ENCODE data around the gene EPS8L2. TPM values are rescaled to one million over a fixed set of nuclear protein-coding genes. Genes with fewer than 3 reads are reported as not detected.
A peak's percentile ranks its signal among the peaks of the same experiment; 100 is the strongest.

The EPS8L2 gene
- total and polyA plus RNA-seq, 2 of the 8 experiments (the other 6 are each of a cell fraction or from before 2014, with no cell fraction given): 38.5 to 57.0 TPM

DNA sequence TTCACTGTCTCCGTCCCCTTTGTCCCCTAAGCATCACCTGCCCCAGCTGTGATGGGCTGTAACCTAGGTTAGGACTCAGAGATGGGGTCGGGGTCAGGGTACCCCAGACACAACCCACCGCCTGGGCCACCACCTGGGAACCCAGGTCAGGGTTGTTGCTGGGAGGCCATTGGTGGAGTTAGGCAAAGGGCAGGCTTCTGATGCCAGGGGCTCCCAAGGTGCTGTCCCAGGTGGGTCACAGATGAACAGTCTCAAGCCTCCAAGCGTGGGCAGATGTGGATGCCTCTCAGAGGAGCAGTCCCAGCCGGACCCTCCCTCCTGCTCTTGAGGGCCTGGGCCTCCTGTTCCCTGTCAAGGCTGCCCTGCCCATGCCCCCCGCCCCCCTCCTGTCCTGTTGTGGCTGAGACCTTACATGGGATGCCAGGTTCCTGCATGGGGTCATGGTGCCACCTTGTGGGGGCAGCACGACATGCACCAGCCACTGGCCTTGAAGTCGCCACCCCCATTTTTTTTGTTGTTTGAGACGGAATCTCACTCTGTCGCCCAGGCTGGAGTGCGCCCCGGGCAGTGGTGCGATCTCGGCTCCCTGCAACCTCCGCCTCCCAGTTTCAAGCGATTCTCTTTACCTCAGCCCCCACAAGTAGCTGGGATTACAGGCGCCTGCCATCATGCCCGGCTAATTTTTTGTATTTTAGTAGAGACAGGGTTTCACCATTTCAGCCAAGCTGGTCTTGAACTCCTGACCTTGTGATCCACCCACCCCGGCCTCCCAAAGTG is 59.2 kb downstream of the EPS8L2 start:
- peak; percentile 24 for FAIRE-seq
- peaks cover 13 to 31% of the 10 kb centered on the region in 2 experiments for H4K20me1 ChIP-seq (replicated peaks in 1 of 2; ENCODE audit: control insufficient read depth in 1 of 2, insufficient read depth in 2 of 2, low read length in 2 of 2)
- CTCF ChIA-PET (ENCODE audit: partially characterized antibody): interaction anchor here (0.5 to 26.9 kb wide), 18 partner anchors 9 to 222 kb away, joined by 3 to 395 read pairs (median 4); partner anchors contain the start of genes TALDO1 and TMEM80
- H3K79me1 ChIP-seq (ENCODE audit: low read depth, low read length): peaks cover 7% of the 10 kb centered on the region; the same call in 1 of the 2 replicates
- no peak overlapping the region for H3K14ac ChIP-seq (ENCODE audit: insufficient read length)
- H2AFZ ChIP-seq (ENCODE audit: low read length): no peak overlapping the region
- H3K79me2 ChIP-seq (ENCODE audit: control insufficient read depth in 1 of 2, insufficient read depth in 2 of 2, low read length in 2 of 2): no peaks in the 10 kb centered on the region
- WGBS, 2 experiments (ENCODE audit: extremely low coverage in 1 of 2, insufficient coverage in 1 of 2, insufficient read length in 1 of 2, insufficient replicate concordance in 2 of 2, low coverage in 1 of 2, low lambda C conversion rate in 2 of 2, missing lambda C conversion rate in 1 of 2): 86% methylated on average over 19 of the region's 19 CpGs; no CpG with 5 or more reads in 1 of the 2 experiments
- no peak overlapping the region for H2BK12ac ChIP-seq (ENCODE audit: low read depth, low read length)
- no peak overlapping the region for H3K23ac ChIP-seq (ENCODE audit: insufficient read length)
- peaks cover 0 to 12% (median 7%) of the 10 kb centered on the region in 4 experiments; a peak in 6 of 7 replicates for H3K4me1 ChIP-seq (replicated peaks in 1 of 4; ENCODE audit: control insufficient read depth in 3 of 4, insufficient read depth in 4 of 4, low read length in 3 of 4)
- no peaks in the 10 kb centered on the region for H3K9me3 ChIP-seq (ENCODE audit: insufficient read depth in 2 of 2, low read depth in 1 of 2, low read length in 1 of 2)
- no peaks in the 10 kb centered on the region for H3K27me3 ChIP-seq (replicated peaks in 1 of 4; ENCODE audit: control insufficient read depth in 3 of 4, extremely low read depth in 1 of 4, insufficient read depth in 3 of 4, low read length in 3 of 4)
- no peak overlapping the region for H3K4me3 ChIP-seq (ENCODE audit: extremely low read depth in 1 of 4, insufficient read depth in 2 of 4, low read depth in 3 of 4, low read length in 4 of 4)
- no peak overlapping the region for H4K5ac ChIP-seq (ENCODE audit: insufficient read length, low read depth, low read length)
- POLR2A ChIA-PET (ENCODE audit: partially characterized antibody): interaction anchor here (1.1 to 35.3 kb wide), 9 partner anchors 2 to 204 kb away, joined by 3 to 636 read pairs (median 3); partner anchors contain the start of genes DRD4, GATD1 and TALDO1
- no peak overlapping the region for H3K9ac ChIP-seq (replicated peaks in 1 of 4; ENCODE audit: extremely low read depth in 1 of 4, low read depth in 3 of 4, low read length in 3 of 4)
- H3K27ac ChIP-seq (ENCODE audit: low read depth, low read length): no peak overlapping the region
- H3K4me2 ChIP-seq (ENCODE audit: insufficient read depth in 1 of 2, low read depth in 2 of 2, low read length in 2 of 2): no peak overlapping the region
- no peak overlapping the region for H2BK15ac ChIP-seq (ENCODE audit: low read length)
- peaks cover 24 to 57% (median 30%) of the 10 kb centered on the region in 4 experiments for H3K36me3 ChIP-seq (ENCODE audit: control insufficient read depth in 2 of 4, insufficient read depth in 4 of 4, low read length in 3 of 4)
- peak in 1 of 2 experiments; percentile 87 for DNase-seq (ENCODE audit: low read depth in 1 of 2, low spot score in 2 of 2)
- no peaks in the 10 kb centered on the region for H3K23me2 ChIP-seq (ENCODE audit: low read depth, low read length)
- no peak overlapping the region for H4K8ac ChIP-seq (ENCODE audit: extremely low read depth, insufficient read depth, low read length)
- H3K18ac ChIP-seq (ENCODE audit: extremely low read depth, low read length): no peak overlapping the region
- H3K4ac ChIP-seq (replicated peaks; ENCODE audit: insufficient read length, low read depth, low read length): no peak overlapping the region
- no peak overlapping the region for H2BK120ac ChIP-seq (replicated peaks; ENCODE audit: low read depth, low read length)
- H3K56ac ChIP-seq (replicated peaks; ENCODE audit: insufficient read length, low read depth, low read length): no peak overlapping the region
- no peak overlapping the region for H2BK20ac ChIP-seq (ENCODE audit: low read length)
- no peak overlapping the region for H4K91ac ChIP-seq (replicated peaks; ENCODE audit: insufficient read length, low read length)
- H2AK5ac ChIP-seq (ENCODE audit: low read depth, low read length): no peak overlapping the region
- no peak overlapping the region; the same call in 1 of the 2 replicates for H2BK5ac ChIP-seq (ENCODE audit: low read depth, low read length)
- TF ChIP-seq, protein P1, sequence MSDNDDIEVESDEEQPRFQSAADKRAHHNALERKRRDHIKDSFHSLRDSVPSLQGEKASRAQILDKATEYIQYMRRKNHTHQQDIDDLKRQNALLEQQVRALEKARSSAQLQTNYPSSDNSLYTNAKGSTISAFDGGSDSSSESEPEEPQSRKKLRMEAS (IDR thresholded peaks at IDR 0.05): 0 out of 2 replicates have a peak, but pooled peaks have one; percentile 17
- TF ChIP-seq, protein P2, sequence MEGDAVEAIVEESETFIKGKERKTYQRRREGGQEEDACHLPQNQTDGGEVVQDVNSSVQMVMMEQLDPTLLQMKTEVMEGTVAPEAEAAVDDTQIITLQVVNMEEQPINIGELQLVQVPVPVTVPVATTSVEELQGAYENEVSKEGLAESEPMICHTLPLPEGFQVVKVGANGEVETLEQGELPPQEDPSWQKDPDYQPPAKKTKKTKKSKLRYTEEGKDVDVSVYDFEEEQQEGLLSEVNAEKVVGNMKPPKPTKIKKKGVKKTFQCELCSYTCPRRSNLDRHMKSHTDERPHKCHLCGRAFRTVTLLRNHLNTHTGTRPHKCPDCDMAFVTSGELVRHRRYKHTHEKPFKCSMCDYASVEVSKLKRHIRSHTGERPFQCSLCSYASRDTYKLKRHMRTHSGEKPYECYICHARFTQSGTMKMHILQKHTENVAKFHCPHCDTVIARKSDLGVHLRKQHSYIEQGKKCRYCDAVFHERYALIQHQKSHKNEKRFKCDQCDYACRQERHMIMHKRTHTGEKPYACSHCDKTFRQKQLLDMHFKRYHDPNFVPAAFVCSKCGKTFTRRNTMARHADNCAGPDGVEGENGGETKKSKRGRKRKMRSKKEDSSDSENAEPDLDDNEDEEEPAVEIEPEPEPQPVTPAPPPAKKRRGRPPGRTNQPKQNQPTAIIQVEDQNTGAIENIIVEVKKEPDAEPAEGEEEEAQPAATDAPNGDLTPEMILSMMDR (IDR thresholded peaks at IDR 0.05; ENCODE audit: control extremely low read depth in 1 of 3, insufficient read depth in 1 of 3, low read depth in 1 of 3, low read length in 3 of 3): peak; percentile 66 to 94 (median 82)
- TF ChIP-seq SIN3A (conservative IDR thresholded peaks at IDR 0.05 in 1 of 2, IDR thresholded peaks at IDR 0.05 in 1 of 2; ENCODE audit: low read depth in 1 of 2, low read length in 2 of 2) (0 out of 4 replicates have a peak, but pooled peaks have one; percentile 23 to 43), GABPA (IDR thresholded peaks at IDR 0.05; ENCODE audit: borderline replicate concordance, insufficient read depth, low read length) (peak; percentile 37; the same call in 1 of the 2 replicates), POLR2AphosphoS5 (IDR thresholded peaks at IDR 0.05; ENCODE audit: low read depth, low read length) (peak; percentile 86), YY1 (IDR thresholded peaks at IDR 0.05; ENCODE audit: low read depth, low read length) (peak; percentile 28; the same call in 1 of the 2 replicates)
- TF ChIP-seq, protein P3, sequence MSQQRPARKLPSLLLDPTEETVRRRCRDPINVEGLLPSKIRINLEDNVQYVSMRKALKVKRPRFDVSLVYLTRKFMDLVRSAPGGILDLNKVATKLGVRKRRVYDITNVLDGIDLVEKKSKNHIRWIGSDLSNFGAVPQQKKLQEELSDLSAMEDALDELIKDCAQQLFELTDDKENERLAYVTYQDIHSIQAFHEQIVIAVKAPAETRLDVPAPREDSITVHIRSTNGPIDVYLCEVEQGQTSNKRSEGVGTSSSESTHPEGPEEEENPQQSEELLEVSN (IDR thresholded peaks at IDR 0.05): no peak

Data from H1 (cell line).